ENCODE results near the gene FAM170A.

- TF ChIP-seq NFIC (IDR thresholded peaks at IDR 0.05): no peak
- TF ChIP-seq, protein P1, sequence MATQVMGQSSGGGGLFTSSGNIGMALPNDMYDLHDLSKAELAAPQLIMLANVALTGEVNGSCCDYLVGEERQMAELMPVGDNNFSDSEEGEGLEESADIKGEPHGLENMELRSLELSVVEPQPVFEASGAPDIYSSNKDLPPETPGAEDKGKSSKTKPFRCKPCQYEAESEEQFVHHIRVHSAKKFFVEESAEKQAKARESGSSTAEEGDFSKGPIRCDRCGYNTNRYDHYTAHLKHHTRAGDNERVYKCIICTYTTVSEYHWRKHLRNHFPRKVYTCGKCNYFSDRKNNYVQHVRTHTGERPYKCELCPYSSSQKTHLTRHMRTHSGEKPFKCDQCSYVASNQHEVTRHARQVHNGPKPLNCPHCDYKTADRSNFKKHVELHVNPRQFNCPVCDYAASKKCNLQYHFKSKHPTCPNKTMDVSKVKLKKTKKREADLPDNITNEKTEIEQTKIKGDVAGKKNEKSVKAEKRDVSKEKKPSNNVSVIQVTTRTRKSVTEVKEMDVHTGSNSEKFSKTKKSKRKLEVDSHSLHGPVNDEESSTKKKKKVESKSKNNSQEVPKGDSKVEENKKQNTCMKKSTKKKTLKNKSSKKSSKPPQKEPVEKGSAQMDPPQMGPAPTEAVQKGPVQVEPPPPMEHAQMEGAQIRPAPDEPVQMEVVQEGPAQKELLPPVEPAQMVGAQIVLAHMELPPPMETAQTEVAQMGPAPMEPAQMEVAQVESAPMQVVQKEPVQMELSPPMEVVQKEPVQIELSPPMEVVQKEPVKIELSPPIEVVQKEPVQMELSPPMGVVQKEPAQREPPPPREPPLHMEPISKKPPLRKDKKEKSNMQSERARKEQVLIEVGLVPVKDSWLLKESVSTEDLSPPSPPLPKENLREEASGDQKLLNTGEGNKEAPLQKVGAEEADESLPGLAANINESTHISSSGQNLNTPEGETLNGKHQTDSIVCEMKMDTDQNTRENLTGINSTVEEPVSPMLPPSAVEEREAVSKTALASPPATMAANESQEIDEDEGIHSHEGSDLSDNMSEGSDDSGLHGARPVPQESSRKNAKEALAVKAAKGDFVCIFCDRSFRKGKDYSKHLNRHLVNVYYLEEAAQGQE (IDR thresholded peaks at IDR 0.05; ENCODE audit: borderline replicate concordance): no peak
- TF ChIP-seq, protein P1 (CRISPR knock-in tag; IDR thresholded peaks at IDR 0.05; ENCODE audit: low read depth): no peak
- no peak for TF ChIP-seq HDAC1 (IDR thresholded peaks at IDR 0.05)
- TF ChIP-seq CBX3 (IDR thresholded peaks at IDR 0.05; ENCODE audit: borderline replicate concordance in 1 of 2, low read length in 2 of 2): no peak
- no peak for TF ChIP-seq YY1 (IDR thresholded peaks at IDR 0.05; ENCODE audit: borderline replicate concordance in 1 of 3, control insufficient read depth in 1 of 3, extremely low read depth in 1 of 3, insufficient read depth in 3 of 3, insufficient read length in 1 of 3, insufficient replicate concordance in 2 of 3, low read depth in 1 of 3, low read length in 2 of 3)
- no peak for TF ChIP-seq KLF6 (CRISPR knock-in tag; IDR thresholded peaks at IDR 0.05; ENCODE audit: borderline replicate concordance)
- TF ChIP-seq, protein P2, sequence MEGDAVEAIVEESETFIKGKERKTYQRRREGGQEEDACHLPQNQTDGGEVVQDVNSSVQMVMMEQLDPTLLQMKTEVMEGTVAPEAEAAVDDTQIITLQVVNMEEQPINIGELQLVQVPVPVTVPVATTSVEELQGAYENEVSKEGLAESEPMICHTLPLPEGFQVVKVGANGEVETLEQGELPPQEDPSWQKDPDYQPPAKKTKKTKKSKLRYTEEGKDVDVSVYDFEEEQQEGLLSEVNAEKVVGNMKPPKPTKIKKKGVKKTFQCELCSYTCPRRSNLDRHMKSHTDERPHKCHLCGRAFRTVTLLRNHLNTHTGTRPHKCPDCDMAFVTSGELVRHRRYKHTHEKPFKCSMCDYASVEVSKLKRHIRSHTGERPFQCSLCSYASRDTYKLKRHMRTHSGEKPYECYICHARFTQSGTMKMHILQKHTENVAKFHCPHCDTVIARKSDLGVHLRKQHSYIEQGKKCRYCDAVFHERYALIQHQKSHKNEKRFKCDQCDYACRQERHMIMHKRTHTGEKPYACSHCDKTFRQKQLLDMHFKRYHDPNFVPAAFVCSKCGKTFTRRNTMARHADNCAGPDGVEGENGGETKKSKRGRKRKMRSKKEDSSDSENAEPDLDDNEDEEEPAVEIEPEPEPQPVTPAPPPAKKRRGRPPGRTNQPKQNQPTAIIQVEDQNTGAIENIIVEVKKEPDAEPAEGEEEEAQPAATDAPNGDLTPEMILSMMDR (IDR thresholded peaks at IDR 0.05 in 2 of 3, conservative IDR thresholded peaks at IDR 0.05 in 1 of 3; ENCODE audit: insufficient read depth in 2 of 3, low read depth in 1 of 3, low read length in 3 of 3): no peak
These were observed 49.1 kb downstream of the FAM170A start for GRCh38 chr5:119678351-119679028.

All from K562 (cell line).